DND-41 (cell line): ENCODE measurements around the gene LRRC4B.

Experiments used
- CTCF ChIP-seq: IDR thresholded peaks from 2 replicates; pipeline ENCODE4 v1.5.1; 2012; ENCODE audit warnings: borderline replicate concordance, low read length, moderate library complexity, mild to moderate bottlenecking; ENCODE audit not compliant: poor library complexity, severe bottlenecking; ENCODE audit errors: extremely low read depth
- EZH2 ChIP-seq: IDR thresholded peaks from 3 replicates; pipeline ENCODE4 v1.6.1; 2012; ENCODE audit warnings: borderline replicate concordance, low read depth, mild to moderate bottlenecking, moderate library complexity, low read length, inconsistent platforms; ENCODE audit not compliant: severe bottlenecking

DNA sequence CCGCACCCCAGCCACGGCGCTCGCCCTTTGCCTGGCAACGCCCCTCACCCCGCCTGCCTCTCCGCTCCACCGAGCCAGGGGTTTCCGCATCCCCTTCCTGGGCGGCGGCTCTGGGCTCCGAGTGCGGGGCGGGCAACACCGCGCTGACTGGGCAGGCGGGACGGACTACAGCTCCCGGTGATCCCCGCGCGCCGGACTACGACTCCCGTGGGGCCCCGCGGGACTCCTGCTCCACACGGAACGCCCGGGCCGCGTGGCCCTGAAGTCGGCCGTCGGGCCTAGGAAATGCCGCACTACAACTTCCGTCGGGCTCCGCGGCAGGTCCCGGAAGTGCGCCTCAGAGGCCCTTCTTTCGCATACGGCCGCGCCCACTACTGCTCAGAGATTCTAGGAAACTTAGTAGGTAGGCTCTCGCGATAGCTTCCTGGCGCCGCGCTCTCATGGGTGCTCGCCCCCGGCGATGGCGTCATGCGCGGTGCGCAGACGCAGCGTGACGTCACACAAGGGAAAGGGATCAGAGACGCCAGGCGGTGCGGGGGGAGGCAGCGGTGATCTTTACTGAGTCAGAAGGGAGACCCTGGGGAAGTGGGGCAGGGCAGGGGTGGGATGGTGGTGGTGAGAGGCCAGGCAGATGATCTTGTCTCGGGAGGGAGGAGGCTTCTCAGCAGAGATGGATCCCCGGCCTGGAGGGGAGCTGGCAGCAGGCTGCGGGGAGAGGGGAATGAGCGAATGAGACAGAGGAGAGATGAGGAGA, 57.0 kb downstream of the LRRC4B start, which contains the start of gene JOSD2:
- no peak for TF ChIP-seq CTCF
- no peak for TF ChIP-seq EZH2
